Measurements from ENCODE around the gene FAM72A.

DNA sequence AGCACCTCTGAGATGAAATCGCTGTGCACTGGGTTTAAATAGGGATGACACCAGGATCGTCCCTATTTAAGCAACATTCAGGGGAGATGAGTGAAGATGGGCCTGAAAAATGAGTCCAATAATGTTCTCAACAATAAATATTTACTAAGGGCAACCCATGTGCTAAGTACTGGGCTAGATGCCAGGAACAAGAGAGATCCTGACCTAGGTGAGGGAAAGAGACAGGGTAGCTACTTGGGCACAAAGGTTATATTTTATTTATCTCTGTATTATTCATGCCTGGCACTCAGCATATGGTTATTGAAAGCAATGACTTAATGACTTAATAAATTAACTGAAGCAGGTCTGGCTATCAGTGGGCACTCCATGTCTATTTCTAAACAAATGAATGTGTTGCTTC, 58.0 kb downstream of the FAM72A start:
- TF ChIP-seq CTCF (IDR thresholded peaks at IDR 0.05; ENCODE audit: borderline replicate concordance, extremely low read depth, low read length, poor library complexity, severe bottlenecking), result no peak
- no peak for TF ChIP-seq EZH2 (IDR thresholded peaks at IDR 0.05; ENCODE audit: borderline replicate concordance, low read depth, low read length, severe bottlenecking)
